Endothelial cell of umbilical vein (primary cell): Measurements from ENCODE around the gene CFAP161.

Experiments used
- EZH2 ChIP-seq: IDR thresholded peaks from 2 replicates; pipeline ENCODE4 v1.6.1; 2012; ENCODE audit warnings: borderline replicate concordance, low read depth, mild to moderate bottlenecking, moderate library complexity, low read length, inconsistent platforms; ENCODE audit not compliant: severe bottlenecking
- FOS ChIP-seq: IDR thresholded peaks from 2 replicates; pipeline ENCODE4 v1.6.1; 2011; ENCODE audit warnings: mild to moderate bottlenecking, low read length, moderate library complexity, borderline replicate concordance; ENCODE audit not compliant: insufficient read depth
- GATA2 ChIP-seq: IDR thresholded peaks from 2 replicates; pipeline ENCODE4 v1.7.0; 2011; ENCODE audit warnings: low read depth, mild to moderate bottlenecking, moderate library complexity, mixed read lengths, low read length; ENCODE audit not compliant: insufficient read length, insufficient read depth
- MYC ChIP-seq: IDR thresholded peaks from one replicate; pipeline ENCODE4 v1.6.1; 2011; ENCODE audit warnings: mild to moderate bottlenecking, low read depth, low read length
- POLR2A ChIP-seq: IDR thresholded peaks from 2 replicates; pipeline ENCODE4 v1.6.1; 2012; ENCODE audit warnings: low read depth, mild to moderate bottlenecking, control low read depth, low read length
- POLR2AphosphoS5 ChIP-seq: IDR thresholded peaks from 2 replicates; pipeline ENCODE4 v1.6.1; 2012; ENCODE audit warnings: low read depth, mild to moderate bottlenecking, control low read depth, low read length, moderate library complexity; ENCODE audit not compliant: insufficient read depth
- TF ChIP-seq, protein P1 (sequence below), 2 donors: IDR thresholded peaks; 1 replicate in 1 of 2; 2 replicates in 1 of 2; pipeline ENCODE4 v1.5.1; 2011; ENCODE audit warnings: low read length in 2 of 2, mild to moderate bottlenecking in 2 of 2, moderate library complexity in 2 of 2, control low read depth in 1 of 2, inconsistent platforms in 1 of 2, low read depth in 1 of 2; ENCODE audit not compliant: insufficient read depth in 1 of 2; ENCODE audit errors: extremely low read depth in 1 of 2
- TF ChIP-seq, protein P2 (sequence below): IDR thresholded peaks from 2 replicates; pipeline ENCODE4 v1.6.1; 2011; ENCODE audit not compliant: insufficient read depth, insufficient read length

DNA sequence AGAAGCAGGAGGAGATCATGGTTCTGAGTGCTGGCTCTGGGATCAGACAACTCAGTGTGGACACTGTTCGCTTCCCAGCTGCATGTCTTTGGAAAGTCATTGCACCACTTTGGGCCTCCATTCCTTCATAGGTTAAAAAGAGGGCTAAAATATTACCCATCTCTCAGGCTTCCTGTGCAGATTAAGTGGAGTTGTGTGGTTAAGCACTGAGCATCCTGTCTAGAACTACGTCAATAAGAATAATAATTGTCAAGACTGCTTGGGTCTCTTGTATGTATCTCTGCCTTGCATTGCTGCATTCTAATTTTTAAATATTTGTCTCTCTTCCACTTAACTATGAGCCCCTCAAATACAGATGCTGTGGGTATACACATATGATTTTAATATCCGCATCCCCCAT, 22.3 kb downstream of the CFAP161 start:
- TF ChIP-seq, protein P1, sequence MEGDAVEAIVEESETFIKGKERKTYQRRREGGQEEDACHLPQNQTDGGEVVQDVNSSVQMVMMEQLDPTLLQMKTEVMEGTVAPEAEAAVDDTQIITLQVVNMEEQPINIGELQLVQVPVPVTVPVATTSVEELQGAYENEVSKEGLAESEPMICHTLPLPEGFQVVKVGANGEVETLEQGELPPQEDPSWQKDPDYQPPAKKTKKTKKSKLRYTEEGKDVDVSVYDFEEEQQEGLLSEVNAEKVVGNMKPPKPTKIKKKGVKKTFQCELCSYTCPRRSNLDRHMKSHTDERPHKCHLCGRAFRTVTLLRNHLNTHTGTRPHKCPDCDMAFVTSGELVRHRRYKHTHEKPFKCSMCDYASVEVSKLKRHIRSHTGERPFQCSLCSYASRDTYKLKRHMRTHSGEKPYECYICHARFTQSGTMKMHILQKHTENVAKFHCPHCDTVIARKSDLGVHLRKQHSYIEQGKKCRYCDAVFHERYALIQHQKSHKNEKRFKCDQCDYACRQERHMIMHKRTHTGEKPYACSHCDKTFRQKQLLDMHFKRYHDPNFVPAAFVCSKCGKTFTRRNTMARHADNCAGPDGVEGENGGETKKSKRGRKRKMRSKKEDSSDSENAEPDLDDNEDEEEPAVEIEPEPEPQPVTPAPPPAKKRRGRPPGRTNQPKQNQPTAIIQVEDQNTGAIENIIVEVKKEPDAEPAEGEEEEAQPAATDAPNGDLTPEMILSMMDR (IDR thresholded peaks at IDR 0.05; ENCODE audit: extremely low read depth in 1 of 2, insufficient read depth in 1 of 2, low read depth in 1 of 2, low read length in 2 of 2) = no peak
- no peak for TF ChIP-seq POLR2A
- TF ChIP-seq, protein P2, sequence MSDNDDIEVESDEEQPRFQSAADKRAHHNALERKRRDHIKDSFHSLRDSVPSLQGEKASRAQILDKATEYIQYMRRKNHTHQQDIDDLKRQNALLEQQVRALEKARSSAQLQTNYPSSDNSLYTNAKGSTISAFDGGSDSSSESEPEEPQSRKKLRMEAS = no peak
- no peak for TF ChIP-seq GATA2
- TF ChIP-seq MYC = no peak
- no peak for TF ChIP-seq EZH2
- no peak for TF ChIP-seq POLR2AphosphoS5
- no peak for TF ChIP-seq FOS
